Epithelial cell of esophagus (primary cell): ENCODE results near the gene CCDC92.

Experiments used
- DNase-seq: peaks from one replicate; pipeline ENCODE4 v3.0.0; 2010; ENCODE audit warnings: low read depth
- H3K4me3 ChIP-seq: 2 replicates; pipeline ENCODE4 v1.5.1; 2011; ENCODE audit warnings: mild to moderate bottlenecking, low read length, control low read depth
- TF ChIP-seq, protein P1 (sequence below): IDR thresholded peaks from 2 replicates; pipeline ENCODE4 v1.5.1; 2011; ENCODE audit warnings: low read depth, mild to moderate bottlenecking, low read length, control low read depth, inconsistent platforms; ENCODE audit not compliant: insufficient read depth; ENCODE audit errors: missing control alignments

The CCDC92 gene

DNA sequence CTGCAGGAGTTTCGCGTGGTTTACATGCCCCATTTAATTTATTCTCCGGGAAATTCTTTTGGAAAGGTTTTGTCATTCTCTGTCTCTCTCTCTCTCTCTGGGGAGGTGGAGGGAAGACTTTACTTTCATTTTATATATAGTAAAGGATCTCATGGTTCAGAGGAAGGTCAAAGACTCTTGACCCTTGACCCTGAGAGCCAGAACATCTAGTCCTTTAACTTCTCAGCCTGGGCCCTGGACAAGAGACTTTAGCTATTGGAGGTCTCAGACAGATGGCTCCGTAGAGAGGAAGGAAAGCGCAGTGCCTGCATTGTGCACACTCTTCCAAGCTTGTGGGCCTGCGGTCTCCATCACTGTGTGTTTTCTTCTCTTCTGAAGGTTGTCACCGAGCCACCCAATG is 43.7 kb downstream of the CCDC92 start:
- no peak for DNase-seq
- no peak overlapping the region for H3K4me3 ChIP-seq
- TF ChIP-seq, protein P1, sequence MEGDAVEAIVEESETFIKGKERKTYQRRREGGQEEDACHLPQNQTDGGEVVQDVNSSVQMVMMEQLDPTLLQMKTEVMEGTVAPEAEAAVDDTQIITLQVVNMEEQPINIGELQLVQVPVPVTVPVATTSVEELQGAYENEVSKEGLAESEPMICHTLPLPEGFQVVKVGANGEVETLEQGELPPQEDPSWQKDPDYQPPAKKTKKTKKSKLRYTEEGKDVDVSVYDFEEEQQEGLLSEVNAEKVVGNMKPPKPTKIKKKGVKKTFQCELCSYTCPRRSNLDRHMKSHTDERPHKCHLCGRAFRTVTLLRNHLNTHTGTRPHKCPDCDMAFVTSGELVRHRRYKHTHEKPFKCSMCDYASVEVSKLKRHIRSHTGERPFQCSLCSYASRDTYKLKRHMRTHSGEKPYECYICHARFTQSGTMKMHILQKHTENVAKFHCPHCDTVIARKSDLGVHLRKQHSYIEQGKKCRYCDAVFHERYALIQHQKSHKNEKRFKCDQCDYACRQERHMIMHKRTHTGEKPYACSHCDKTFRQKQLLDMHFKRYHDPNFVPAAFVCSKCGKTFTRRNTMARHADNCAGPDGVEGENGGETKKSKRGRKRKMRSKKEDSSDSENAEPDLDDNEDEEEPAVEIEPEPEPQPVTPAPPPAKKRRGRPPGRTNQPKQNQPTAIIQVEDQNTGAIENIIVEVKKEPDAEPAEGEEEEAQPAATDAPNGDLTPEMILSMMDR = no peak

DNA sequence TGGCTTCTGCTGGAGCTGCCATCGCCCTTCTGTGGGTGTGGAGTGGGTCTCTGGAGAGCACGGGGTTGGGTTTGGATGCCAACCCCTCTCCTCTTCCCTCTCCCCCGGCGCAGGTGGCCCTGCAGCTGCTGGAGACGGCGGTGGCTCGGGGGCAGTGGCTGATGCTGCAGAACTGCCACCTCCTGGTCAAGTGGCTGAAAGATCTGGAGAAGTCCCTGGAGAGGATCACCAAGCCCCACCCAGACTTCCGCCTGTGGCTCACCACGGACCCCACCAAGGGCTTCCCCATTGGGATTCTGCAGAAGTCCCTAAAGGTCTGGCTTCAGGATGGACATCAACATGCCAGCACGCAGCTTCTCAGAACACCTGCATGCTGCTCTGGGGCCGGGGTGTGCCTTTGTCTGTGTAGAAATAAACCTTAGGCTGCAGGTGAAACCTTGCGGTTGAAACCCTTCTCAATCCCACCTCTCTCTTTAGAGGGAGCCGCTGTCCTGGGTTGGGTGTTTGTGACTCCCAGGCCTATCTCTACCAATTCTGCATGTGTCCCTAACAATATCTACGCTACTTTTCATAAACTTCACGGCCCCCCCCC is 44.3 kb downstream of the CCDC92 start:
- no peak for DNase-seq
- TF ChIP-seq, protein P1 = no peak
- no peak overlapping the region for H3K4me3 ChIP-seq

DNA sequence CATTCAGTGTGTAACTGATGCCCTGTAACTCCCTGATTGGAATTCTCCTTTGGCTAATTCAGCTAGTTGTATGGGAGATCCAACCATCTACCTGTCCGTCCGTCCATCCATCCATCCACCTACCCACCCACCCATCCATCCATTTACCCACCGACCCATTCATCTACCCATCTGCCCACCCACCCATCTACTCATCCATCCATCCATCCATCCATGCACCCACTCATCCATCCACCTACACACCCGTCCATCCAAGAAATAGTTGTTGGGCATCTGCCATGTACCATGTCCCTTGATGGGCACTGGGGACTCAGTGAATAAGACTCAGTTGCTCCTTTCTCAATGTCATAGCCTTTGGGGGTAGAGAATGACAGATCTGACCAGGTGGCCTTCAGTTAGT is 48.1 kb downstream of the CCDC92 start:
- H3K4me3 ChIP-seq = no peak overlapping the region
- TF ChIP-seq, protein P1 = no peak
- DNase-seq = no peak

- no peak overlapping the region for H3K4me3 ChIP-seq
- no peak for DNase-seq
- TF ChIP-seq, protein P1 = no peak
Observed at GRCh38 chr12:123923927-123924326, 48.7 kb downstream of the CCDC92 start.

GRCh38 chr12:123923038-123923437 is 49.6 kb downstream of the CCDC92 start:
- no peak for DNase-seq
- no peak overlapping the region for H3K4me3 ChIP-seq
- TF ChIP-seq, protein P1 = no peak

GRCh38 chr12:123919980-123920360 is 52.7 kb downstream of the CCDC92 start:
- no peak for DNase-seq

More at GRCh38 chr12:123919980-123920360, 52.7 kb downstream of the CCDC92 start:
- H3K4me3 ChIP-seq = no peak overlapping the region
- TF ChIP-seq, protein P1 = no peak
